SK-N-SH (cell line): ENCODE measurements around the gene POU2AF1.

ENCODE experiments used
- EP300 ChIP-seq, 2 experiments: IDR thresholded peaks; 2 replicates each; pipeline versions ENCODE4 v1.4.0 to v1.6.1; 2012; ENCODE audit warnings: borderline replicate concordance in 1 of 2, low read depth in 1 of 2, low read length in 1 of 2
- EZH2phosphoT487 ChIP-seq: fragments of 200-600 bp; sonication (generic); IDR thresholded peaks from 2 replicates; pipeline ENCODE4 v1.6.1; 2017; ENCODE audit warnings: low read depth, mixed run types, mild to moderate bottlenecking, antibody characterized with exemption, moderate library complexity, borderline replicate concordance
- GATA2 ChIP-seq: sonication (generic); formaldehyde crosslinking; IDR thresholded peaks from 2 replicates; pipeline ENCODE4 v1.5.0; 2020; ENCODE audit warnings: mild to moderate bottlenecking, missing genetic modification reagents
- JUND ChIP-seq: IDR thresholded peaks from 2 replicates; pipeline ENCODE4 v1.4.0; 2012
- MXI1 ChIP-seq: IDR thresholded peaks from 2 replicates; pipeline ENCODE4 v1.6.1; 2012; ENCODE audit warnings: mild to moderate bottlenecking, low read depth, low read length, improper control_type of control experiment
- POLR2AphosphoS5 ChIP-seq: IDR thresholded peaks from 2 replicates; pipeline ENCODE4 v1.6.1; 2012; ENCODE audit warnings: low read depth, low read length
- RAD21 ChIP-seq: IDR thresholded peaks from 2 replicates; pipeline ENCODE4 v1.6.1; 2012; ENCODE audit warnings: mild to moderate bottlenecking, low read length
- RXRA ChIP-seq: IDR thresholded peaks from 2 replicates; pipeline ENCODE4 v1.4.0; 2012; ENCODE audit warnings: low read depth, mild to moderate bottlenecking, borderline replicate concordance
- TAF1 ChIP-seq: IDR thresholded peaks from 2 replicates; pipeline ENCODE4 v1.6.1; 2012; ENCODE audit warnings: low read depth, mild to moderate bottlenecking, low read length, moderate library complexity, borderline replicate concordance
- YY1 ChIP-seq: IDR thresholded peaks from 2 replicates; pipeline ENCODE4 v1.4.0; 2012; ENCODE audit warnings: low read depth, mild to moderate bottlenecking
- TF ChIP-seq, protein P1 (sequence below): fragments of 200-600 bp; sonication (generic); IDR thresholded peaks from 2 replicates; pipeline ENCODE4 v1.6.1; 2017; ENCODE audit warnings: antibody characterized with exemption, mild to moderate bottlenecking, moderate library complexity
- TF ChIP-seq, protein P2 (sequence below): fragments of 150-350 bp; IDR thresholded peaks from 2 replicates; pipeline ENCODE4 v1.6.1; 2017; ENCODE audit warnings: antibody characterized with exemption, low read length, low read depth, borderline replicate concordance
- TF ChIP-seq, protein P3 (sequence below): IDR thresholded peaks from 2 replicates; pipeline ENCODE4 v1.4.0; 2012; ENCODE audit warnings: low read depth
- TF ChIP-seq, protein P4 (sequence below): IDR thresholded peaks from 2 replicates; pipeline ENCODE4 v1.6.1; 2012; ENCODE audit warnings: mild to moderate bottlenecking, low read depth, low read length, moderate library complexity

- TF ChIP-seq, protein P1, sequence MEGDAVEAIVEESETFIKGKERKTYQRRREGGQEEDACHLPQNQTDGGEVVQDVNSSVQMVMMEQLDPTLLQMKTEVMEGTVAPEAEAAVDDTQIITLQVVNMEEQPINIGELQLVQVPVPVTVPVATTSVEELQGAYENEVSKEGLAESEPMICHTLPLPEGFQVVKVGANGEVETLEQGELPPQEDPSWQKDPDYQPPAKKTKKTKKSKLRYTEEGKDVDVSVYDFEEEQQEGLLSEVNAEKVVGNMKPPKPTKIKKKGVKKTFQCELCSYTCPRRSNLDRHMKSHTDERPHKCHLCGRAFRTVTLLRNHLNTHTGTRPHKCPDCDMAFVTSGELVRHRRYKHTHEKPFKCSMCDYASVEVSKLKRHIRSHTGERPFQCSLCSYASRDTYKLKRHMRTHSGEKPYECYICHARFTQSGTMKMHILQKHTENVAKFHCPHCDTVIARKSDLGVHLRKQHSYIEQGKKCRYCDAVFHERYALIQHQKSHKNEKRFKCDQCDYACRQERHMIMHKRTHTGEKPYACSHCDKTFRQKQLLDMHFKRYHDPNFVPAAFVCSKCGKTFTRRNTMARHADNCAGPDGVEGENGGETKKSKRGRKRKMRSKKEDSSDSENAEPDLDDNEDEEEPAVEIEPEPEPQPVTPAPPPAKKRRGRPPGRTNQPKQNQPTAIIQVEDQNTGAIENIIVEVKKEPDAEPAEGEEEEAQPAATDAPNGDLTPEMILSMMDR = no peak
- TF ChIP-seq, protein P2, sequence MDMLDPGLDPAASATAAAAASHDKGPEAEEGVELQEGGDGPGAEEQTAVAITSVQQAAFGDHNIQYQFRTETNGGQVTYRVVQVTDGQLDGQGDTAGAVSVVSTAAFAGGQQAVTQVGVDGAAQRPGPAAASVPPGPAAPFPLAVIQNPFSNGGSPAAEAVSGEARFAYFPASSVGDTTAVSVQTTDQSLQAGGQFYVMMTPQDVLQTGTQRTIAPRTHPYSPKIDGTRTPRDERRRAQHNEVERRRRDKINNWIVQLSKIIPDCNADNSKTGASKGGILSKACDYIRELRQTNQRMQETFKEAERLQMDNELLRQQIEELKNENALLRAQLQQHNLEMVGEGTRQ = no peak
- no peak for TF ChIP-seq POLR2AphosphoS5
- no peak for TF ChIP-seq TAF1
- TF ChIP-seq MXI1 = no peak
- TF ChIP-seq JUND = no peak
- no peak for TF ChIP-seq RXRA
- no peak for TF ChIP-seq YY1
- TF ChIP-seq, protein P3, sequence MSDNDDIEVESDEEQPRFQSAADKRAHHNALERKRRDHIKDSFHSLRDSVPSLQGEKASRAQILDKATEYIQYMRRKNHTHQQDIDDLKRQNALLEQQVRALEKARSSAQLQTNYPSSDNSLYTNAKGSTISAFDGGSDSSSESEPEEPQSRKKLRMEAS = no peak
- no peak for TF ChIP-seq RAD21
- TF ChIP-seq GATA2 (CRISPR knock-in tag) = no peak
- no peak for TF ChIP-seq EZH2phosphoT487
- TF ChIP-seq, protein P4, sequence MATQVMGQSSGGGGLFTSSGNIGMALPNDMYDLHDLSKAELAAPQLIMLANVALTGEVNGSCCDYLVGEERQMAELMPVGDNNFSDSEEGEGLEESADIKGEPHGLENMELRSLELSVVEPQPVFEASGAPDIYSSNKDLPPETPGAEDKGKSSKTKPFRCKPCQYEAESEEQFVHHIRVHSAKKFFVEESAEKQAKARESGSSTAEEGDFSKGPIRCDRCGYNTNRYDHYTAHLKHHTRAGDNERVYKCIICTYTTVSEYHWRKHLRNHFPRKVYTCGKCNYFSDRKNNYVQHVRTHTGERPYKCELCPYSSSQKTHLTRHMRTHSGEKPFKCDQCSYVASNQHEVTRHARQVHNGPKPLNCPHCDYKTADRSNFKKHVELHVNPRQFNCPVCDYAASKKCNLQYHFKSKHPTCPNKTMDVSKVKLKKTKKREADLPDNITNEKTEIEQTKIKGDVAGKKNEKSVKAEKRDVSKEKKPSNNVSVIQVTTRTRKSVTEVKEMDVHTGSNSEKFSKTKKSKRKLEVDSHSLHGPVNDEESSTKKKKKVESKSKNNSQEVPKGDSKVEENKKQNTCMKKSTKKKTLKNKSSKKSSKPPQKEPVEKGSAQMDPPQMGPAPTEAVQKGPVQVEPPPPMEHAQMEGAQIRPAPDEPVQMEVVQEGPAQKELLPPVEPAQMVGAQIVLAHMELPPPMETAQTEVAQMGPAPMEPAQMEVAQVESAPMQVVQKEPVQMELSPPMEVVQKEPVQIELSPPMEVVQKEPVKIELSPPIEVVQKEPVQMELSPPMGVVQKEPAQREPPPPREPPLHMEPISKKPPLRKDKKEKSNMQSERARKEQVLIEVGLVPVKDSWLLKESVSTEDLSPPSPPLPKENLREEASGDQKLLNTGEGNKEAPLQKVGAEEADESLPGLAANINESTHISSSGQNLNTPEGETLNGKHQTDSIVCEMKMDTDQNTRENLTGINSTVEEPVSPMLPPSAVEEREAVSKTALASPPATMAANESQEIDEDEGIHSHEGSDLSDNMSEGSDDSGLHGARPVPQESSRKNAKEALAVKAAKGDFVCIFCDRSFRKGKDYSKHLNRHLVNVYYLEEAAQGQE = no peak
- no peak for TF ChIP-seq EP300 (IDR thresholded peaks at IDR 0.05; ENCODE audit: borderline replicate concordance in 1 of 2, low read depth in 1 of 2, low read length in 1 of 2)
These were observed 38.1 kb upstream of the POU2AF1 start for GRCh38 chr11:111417011-111417765.
